HG03060 (cell line): ENCODE results near the gene MTA3.
"Not testable (repeated sequence)": the region's sequence is repeated elsewhere in the genome, so short reads cannot be mapped to it uniquely, and the experiment has no call there.

ENCODE experiments used
- ATAC-seq: cut with Tn5 transposase; IDR thresholded peaks from one replicate; pipeline ENCODE4 v1.9.1; 2021; ENCODE audit warnings: low read depth, moderate number of reproducible peaks; ENCODE audit not compliant: unreplicated experiment

The MTA3 gene

GRCh38 chr2:42722320-42723190 is 154.1 kb downstream of the MTA3 start:
- peak; percentile 98 for ATAC-seq

GRCh38 chr2:42723465-42723864 is 155.0 kb downstream of the MTA3 start:
- no peak for ATAC-seq

GRCh38 chr2:42724886-42725285 is 156.5 kb downstream of the MTA3 start:
- ATAC-seq = no peak

GRCh38 chr2:42725657-42726056 is 157.2 kb downstream of the MTA3 start:
- no peak for ATAC-seq

GRCh38 chr2:42726680-42727079 is 158.2 kb downstream of the MTA3 start:
- ATAC-seq = no peak

- not testable (repeated sequence) for ATAC-seq
Measured at GRCh38 chr2:42731316-42731715, 162.9 kb downstream of the MTA3 start.

GRCh38 chr2:42733852-42734251 is 165.4 kb downstream of the MTA3 start:
- ATAC-seq = no peak

- ATAC-seq = no peak
Measured at GRCh38 chr2:42736598-42737322, 168.3 kb downstream of the MTA3 start.

- ATAC-seq = no peak
Measured at GRCh38 chr2:42741140-42741539, 172.7 kb downstream of the MTA3 start.

GRCh38 chr2:42742740-42743658 is 174.6 kb downstream of the MTA3 start:
- no peak for ATAC-seq

GRCh38 chr2:42743659-42743990 is 175.2 kb downstream of the MTA3 start:
- ATAC-seq = no peak

- ATAC-seq = no peak
Measured at GRCh38 chr2:42744545-42745082, 176.2 kb downstream of the MTA3 start.

- no peak for ATAC-seq
Measured at GRCh38 chr2:42747422-42747821, 179.0 kb downstream of the MTA3 start.

- ATAC-seq = no peak
Measured at GRCh38 chr2:42748840-42749239, 180.4 kb downstream of the MTA3 start.

GRCh38 chr2:42752314-42752713 is 183.9 kb downstream of the MTA3 start:
- no peak for ATAC-seq

- no peak for ATAC-seq
Measured at GRCh38 chr2:42752816-42753813, 184.7 kb downstream of the MTA3 start.

- peak; percentile 50 for ATAC-seq
Measured at GRCh38 chr2:42754021-42754775, 185.8 kb downstream of the MTA3 start.

GRCh38 chr2:42754776-42755140 is 186.3 kb downstream of the MTA3 start:
- no peak for ATAC-seq
